Activated CD4-positive, alpha-beta T cell treated with anti-CD3 and anti-CD28 coated beads, Interleukin-2, amount 50 U/mL, for 24 hours (primary cell): ENCODE data around the gene TOX3.

Experiments
- DNase-seq, 2 donors: peaks; one replicate each; pipeline ENCODE4 v3.0.0-alpha.2; 2020; ENCODE audit warnings: low read depth in 1 of 2, low spot score in 1 of 2

TOX3 gene

GRCh38 chr16:52563767-52564611, 17.0 kb upstream of the TOX3 start:
- no peak for DNase-seq

GRCh38 chr16:52562770-52563169, 15.8 kb upstream of the TOX3 start:
- DNase-seq: no peak

DNA sequence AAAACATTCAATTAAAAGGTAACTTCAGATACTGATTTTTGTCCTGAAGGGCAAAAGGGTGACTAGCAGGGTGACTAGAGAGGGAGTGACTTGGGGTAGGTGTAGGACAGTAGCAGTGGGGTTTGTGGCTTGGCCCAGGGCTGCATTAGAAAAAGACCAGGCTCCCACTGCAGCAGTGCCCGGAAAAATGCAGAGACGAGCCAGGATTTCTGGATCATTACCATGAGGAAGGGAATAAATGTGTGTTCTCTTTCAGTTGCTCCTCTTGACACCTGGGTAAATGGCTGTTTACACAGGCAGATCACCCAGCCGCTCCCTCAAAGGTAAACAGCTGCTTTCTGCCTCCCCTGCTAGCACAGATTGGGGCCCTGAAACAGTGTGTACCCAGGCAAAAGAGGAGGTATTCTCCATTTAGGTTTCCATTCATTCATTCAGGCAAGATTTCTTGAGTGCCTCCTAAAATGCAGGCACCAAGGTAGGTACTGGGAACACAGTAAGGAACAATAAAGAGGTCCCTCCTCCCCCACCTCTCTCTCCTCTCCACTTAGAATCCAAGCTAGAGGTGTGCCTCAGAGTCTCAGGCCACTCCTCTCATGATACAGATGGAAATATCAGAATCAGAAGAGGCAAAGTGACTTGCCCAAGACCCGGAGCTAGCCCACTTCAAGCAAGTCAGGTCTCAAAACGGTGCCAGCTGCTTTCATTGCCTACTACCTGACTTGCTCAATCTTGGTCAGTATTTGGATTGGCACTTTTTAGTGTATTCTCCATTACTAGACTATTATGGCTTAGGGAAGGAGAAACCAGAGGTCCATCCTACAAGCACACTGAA, 15.2 kb upstream of the TOX3 start:
- DNase-seq: no peak

DNA sequence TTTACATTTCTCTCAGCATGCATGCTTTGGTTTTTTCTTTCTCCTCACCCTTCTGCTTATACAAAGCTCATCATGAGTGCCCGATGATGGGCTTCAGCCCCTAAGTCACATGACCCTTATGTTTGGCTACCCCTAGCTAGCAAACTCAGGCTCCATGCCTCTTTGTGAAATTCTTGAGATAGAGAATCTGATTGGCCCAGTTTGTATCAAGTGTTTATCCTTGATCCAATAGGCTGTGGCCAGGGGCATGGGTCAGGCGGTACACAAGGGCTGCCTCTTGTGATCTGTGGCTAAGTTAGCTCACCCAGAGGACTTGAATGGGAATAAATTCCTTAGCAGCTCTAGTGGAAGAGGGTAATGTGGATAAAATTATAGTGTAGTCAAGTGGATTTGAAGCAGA, 11.5 kb upstream of the TOX3 start:
- DNase-seq: no peak

- no peak for DNase-seq
Measured at GRCh38 chr16:52557236-52557635, 10.3 kb upstream of the TOX3 start.

DNA sequence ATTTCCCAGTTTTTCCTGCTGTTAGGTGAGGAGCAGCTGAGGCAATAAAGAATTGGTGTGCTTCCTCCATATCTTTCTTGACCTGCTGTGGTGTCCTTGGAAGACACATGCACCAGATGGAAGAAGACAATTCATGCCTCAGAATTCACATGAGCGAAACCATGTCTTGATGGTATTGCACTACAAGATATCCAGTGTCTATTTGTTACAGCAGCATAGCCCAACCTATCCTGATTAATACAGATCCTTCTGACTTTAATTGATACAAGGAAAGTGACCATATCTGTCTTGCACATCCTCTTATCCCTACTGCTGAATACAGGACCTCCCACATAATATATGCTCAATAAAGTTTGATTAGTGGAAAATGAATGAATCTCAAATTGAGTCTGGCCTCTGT, 9.1 kb upstream of the TOX3 start:
- DNase-seq: no peak

DNA sequence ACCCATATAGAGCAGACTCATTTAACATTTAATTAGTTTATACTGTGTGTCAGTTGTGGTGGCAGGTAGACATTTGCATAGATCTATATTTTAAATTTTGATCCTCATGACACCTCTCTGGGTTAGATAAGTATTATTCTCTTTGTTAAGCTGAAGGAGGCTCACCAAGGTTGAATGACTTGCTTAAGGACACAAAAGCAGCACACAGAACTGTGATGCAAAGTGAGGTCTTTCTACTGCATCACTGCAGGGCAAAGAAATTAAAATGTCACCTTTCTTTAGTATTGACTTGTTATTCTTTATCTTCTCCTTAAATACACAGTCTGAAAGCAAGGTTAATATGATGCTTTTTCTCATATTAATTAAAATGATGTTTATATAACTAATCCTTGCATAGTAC, 8.6 kb upstream of the TOX3 start:
- no peak for DNase-seq

GRCh38 chr16:52554334-52554733, 7.4 kb upstream of the TOX3 start:
- no peak for DNase-seq

DNA sequence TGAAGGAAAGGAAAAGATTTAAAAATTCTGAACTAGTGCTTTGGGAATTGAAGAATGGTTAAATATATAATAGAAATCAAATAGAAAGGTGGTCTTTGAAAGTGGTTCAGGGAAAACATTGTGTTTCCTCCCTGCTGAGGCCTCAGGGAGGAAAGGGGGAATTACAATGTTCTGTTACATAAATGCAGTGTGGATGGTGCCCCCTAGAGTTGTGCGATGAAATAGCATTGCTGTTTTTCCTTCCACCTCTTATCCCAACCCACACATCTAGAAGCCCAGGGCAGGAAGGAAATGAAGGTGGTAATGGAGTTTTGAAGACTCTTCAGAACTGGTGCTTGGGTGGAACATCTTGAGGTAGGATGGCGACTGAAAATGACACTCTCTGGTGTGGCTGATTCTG, 6.4 kb upstream of the TOX3 start:
- no peak for DNase-seq

GRCh38 chr16:52552643-52553042, 5.7 kb upstream of the TOX3 start:
- no peak for DNase-seq

DNA sequence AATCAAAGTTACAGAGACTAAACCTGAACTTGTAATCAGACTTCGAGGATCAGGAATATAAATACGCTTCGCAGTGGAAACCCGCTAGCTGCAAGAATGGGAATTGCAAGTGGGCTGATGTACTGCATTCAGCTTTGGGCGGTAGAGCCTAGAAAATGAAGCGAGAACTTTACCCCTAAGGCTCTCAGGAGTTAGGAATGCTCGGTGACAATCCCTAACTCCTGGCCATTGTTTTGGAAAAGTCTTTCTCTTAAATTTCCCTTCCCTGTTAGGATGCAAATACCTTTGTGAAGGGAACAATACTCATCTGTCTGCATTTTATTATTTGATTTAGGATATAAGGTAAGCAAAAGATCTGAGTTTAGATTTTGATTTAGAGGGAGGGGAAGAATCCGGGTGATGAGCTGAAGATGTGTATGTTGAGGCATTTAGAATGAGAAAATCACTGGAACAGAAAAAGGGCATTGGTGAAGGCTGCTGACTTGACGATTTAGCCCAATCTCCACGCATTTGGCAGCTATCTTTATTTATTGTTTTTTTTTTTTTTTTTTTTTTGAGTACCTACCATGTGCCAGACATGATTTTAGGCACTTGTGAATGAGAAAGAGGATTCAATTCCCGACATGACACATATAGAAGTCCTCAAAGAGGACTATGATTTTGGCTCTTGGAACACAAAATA, 2.2 kb upstream of the TOX3 start:
- DNase-seq: no peak

- DNase-seq: no peak
Measured at GRCh38 chr16:52548261-52549010, 1.5 kb upstream of the TOX3 start.

GRCh38 chr16:52547834-52548215, 882 bp upstream of the TOX3 start:
- no peak for DNase-seq

- no peak for DNase-seq
Measured at GRCh38 chr16:52546291-52547003, 496 bp downstream of the TOX3 start.

DNA sequence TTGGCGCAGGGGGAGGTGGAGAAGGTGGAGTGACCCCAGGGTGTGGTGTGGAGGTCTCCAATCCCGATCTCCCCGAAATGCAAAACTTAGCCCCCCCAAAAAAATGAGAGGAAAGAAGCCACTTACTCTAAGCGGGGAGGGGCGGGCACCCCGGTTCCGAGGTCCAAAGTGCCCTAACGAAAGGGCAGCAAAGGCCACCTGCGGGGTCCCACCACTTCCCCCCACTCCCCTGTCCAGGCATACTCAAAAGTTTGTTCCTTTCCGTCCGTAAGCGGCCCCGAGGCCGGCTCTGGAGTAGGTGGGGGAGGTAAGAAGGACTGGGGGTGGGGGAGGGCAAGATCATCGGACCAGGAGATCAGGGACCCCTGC, 1.1 kb downstream of the TOX3 start:
- DNase-seq: no peak

GRCh38 chr16:52545222-52545897, 1.6 kb downstream of the TOX3 start:
- no peak for DNase-seq

GRCh38 chr16:52544703-52545102, 2.2 kb downstream of the TOX3 start:
- no peak for DNase-seq

- DNase-seq: no peak
Measured at GRCh38 chr16:52543654-52544053, 3.3 kb downstream of the TOX3 start.

GRCh38 chr16:52540910-52541309, 6.0 kb downstream of the TOX3 start:
- DNase-seq: no peak

- DNase-seq: no peak
Measured at GRCh38 chr16:52539191-52539590, 7.8 kb downstream of the TOX3 start.
